ENCODE results near the gene BLVRB.

Gene BLVRB

GRCh38 chr19:40420451-40420765, 45.1 kb downstream of the BLVRB start:
- H3K27me3 ChIP-seq (ENCODE audit: insufficient read depth, poor library complexity, severe bottlenecking): no peaks in the 10 kb centered on the region
- H3K4me3 ChIP-seq (replicated peaks; ENCODE audit: insufficient read depth, low read length): peak overlapping the region; percentile 71
- H3K27ac ChIP-seq (replicated peaks): peak overlapping the region; percentile 84
- DNase-seq (ENCODE audit: low read depth in 1 of 2, low spot score in 1 of 2): no peak
- TF ChIP-seq GABPA (IDR thresholded peaks at IDR 0.05; ENCODE audit: low read depth): no peak
- no peak for TF ChIP-seq CTCF (IDR thresholded peaks at IDR 0.05; ENCODE audit: insufficient read depth, low read length)
- no peak for TF ChIP-seq POLR2AphosphoS5 (IDR thresholded peaks at IDR 0.05; ENCODE audit: low read depth)
- no peak for TF ChIP-seq SPI1 (IDR thresholded peaks at IDR 0.05; ENCODE audit: borderline replicate concordance, low read depth)
- no peak for TF ChIP-seq REST (IDR thresholded peaks at IDR 0.05; ENCODE audit: insufficient replicate concordance, low read depth)

- no peaks in the 10 kb centered on the region for H3K27me3 ChIP-seq (ENCODE audit: insufficient read depth, poor library complexity, severe bottlenecking)
- H3K27ac ChIP-seq (replicated peaks): no peak overlapping the region
- TF ChIP-seq POLR2AphosphoS5 (IDR thresholded peaks at IDR 0.05; ENCODE audit: low read depth): no peak
- no peak for TF ChIP-seq GABPA (IDR thresholded peaks at IDR 0.05; ENCODE audit: low read depth)
- TF ChIP-seq CTCF (IDR thresholded peaks at IDR 0.05; ENCODE audit: insufficient read depth, low read length): no peak
- no peak for TF ChIP-seq REST (IDR thresholded peaks at IDR 0.05; ENCODE audit: insufficient replicate concordance, low read depth)
- no peak for TF ChIP-seq SPI1 (IDR thresholded peaks at IDR 0.05; ENCODE audit: borderline replicate concordance, low read depth)
- no peak overlapping the region for H3K4me3 ChIP-seq (replicated peaks; ENCODE audit: insufficient read depth, low read length)
- no peak for DNase-seq (ENCODE audit: low read depth in 1 of 2, low spot score in 1 of 2)
These were observed 45.8 kb downstream of the BLVRB start for GRCh38 chr19:40419780-40420179.

GRCh38 chr19:40419066-40419612, 46.4 kb downstream of the BLVRB start:
- H3K27ac ChIP-seq (replicated peaks): no peak overlapping the region
- no peak for DNase-seq (ENCODE audit: low read depth in 1 of 2, low spot score in 1 of 2)
- TF ChIP-seq REST (IDR thresholded peaks at IDR 0.05; ENCODE audit: insufficient replicate concordance, low read depth): no peak
- no peak for TF ChIP-seq SPI1 (IDR thresholded peaks at IDR 0.05; ENCODE audit: borderline replicate concordance, low read depth)
- no peak for TF ChIP-seq POLR2AphosphoS5 (IDR thresholded peaks at IDR 0.05; ENCODE audit: low read depth)
- no peak for TF ChIP-seq GABPA (IDR thresholded peaks at IDR 0.05; ENCODE audit: low read depth)
- TF ChIP-seq CTCF (IDR thresholded peaks at IDR 0.05; ENCODE audit: insufficient read depth, low read length): no peak
- no peak overlapping the region for H3K4me3 ChIP-seq (replicated peaks; ENCODE audit: insufficient read depth, low read length)
- no peaks in the 10 kb centered on the region for H3K27me3 ChIP-seq (ENCODE audit: insufficient read depth, poor library complexity, severe bottlenecking)
